Stimulated activated CD4-positive, alpha-beta T cell treated with anti-CD3 and anti-CD28 coated beads, TNF-alpha, amount 100 ng/mL, for 24 hours (primary cell): ENCODE results near the gene ASB18.

Experiments
- DNase-seq, 3 experiments: peaks; one replicate each; pipeline ENCODE4 v3.0.0-alpha.2; 2020; ENCODE audit warnings: low read depth in 3 of 3

The ASB18 gene

GRCh38 chr2:236175548-236176150 lies 88.6 kb downstream of the ASB18 start:
- DNase-seq: no peak

DNA sequence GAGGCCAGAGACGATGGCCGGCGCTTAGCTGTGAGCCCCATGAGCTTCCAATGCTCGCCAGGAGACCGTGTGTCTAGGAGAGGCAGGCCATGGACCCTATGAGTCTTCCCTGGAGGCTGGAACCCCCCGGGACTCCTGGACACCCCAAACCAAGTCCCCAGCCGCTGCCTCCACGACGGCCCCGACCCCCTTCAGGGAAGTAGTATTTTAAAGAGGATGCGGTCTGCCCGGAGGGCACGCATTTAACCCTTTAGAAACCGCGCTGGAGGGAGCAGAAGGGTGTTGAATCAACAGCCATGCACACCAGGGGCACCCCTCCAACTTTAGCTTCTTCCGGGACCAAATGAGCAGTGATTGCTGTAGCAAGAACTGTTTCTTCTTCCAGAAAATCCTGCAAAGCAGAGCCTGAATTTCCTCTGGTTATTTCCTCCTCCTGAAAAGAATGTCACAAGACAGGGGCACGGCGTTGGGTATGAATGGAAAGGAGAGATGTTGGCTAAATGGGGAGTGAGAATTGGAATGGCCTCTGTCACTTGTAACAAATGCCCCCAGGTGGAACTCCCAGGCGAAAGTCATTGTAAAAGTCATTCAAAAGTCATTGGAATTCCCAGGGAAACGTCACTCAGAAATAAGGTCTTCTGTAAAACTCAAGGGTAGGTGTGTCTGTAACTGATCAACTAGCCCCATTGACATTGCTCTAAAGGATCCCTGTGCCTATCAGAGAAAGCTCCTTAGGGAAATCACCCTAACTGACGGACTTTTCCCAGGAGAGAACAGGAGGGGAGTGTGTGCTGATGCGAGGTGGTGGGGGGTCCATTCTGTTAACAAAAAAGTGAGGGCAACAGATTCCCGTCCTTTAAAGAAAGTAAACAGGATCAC lies 90.2 kb downstream of the ASB18 start:
- DNase-seq: no peak

- DNase-seq: no peak
Observed at GRCh38 chr2:236173036-236173728, 91.0 kb downstream of the ASB18 start.

GRCh38 chr2:236172255-236173035 lies 91.8 kb downstream of the ASB18 start:
- DNase-seq: no peak

DNA sequence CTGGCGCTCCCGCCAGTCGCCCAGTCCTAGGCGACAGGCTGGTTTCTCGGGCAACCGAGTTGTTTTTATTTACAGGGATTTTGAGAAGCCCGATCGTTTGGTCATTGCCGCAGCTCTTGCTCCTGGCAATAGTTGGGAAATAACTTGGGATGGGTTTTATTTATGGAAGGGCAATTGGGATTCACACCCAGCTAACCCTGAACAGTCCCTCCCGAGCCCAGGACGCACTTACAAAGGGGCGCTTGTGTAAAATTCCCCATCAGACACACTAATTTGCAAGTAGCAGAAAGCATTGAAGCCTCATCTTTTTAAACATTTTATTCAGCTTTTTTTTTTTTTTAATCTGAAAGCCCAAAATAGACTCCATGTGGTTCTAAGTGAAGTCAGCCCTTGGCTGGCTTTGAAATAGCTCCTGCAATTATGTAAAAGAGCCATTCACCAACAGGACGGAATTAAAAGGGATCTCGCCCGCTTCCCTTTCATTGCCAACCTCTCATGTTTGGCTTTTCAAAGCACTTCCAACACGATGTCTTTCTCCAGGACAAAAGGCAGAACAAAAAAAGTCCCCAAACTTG lies 92.4 kb downstream of the ASB18 start:
- no peak for DNase-seq

GRCh38 chr2:236171181-236171679 lies 93.0 kb downstream of the ASB18 start:
- no peak for DNase-seq

DNA sequence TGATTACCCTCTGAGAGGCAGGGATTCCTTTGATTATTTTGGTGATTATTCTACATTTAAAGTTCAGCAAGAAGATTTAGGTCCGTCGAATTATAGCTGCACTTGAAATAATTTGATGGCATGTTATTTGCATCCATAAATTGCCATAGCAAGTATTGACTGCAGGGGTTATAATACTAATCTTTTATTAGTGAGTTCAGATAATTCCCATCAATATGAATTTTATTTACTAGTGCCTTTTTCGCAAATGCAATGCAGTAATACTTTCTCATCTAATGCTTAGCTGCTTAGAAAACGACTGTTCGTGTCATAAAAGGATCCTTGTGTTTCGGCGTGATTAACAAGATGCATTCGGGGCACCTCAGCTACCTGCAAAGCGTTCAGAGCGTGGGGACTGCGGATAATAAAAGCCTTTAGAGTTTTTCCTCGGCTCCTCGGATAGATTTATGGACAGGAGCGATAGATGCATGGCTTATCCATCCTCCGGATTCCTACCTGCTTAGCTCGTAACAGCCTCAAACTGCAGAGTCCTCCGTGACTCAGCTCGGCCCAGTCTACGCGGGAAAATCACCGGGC lies 93.5 kb downstream of the ASB18 start:
- DNase-seq: no peak

GRCh38 chr2:236169741-236170589 lies 94.2 kb downstream of the ASB18 start:
- DNase-seq: no peak

DNA sequence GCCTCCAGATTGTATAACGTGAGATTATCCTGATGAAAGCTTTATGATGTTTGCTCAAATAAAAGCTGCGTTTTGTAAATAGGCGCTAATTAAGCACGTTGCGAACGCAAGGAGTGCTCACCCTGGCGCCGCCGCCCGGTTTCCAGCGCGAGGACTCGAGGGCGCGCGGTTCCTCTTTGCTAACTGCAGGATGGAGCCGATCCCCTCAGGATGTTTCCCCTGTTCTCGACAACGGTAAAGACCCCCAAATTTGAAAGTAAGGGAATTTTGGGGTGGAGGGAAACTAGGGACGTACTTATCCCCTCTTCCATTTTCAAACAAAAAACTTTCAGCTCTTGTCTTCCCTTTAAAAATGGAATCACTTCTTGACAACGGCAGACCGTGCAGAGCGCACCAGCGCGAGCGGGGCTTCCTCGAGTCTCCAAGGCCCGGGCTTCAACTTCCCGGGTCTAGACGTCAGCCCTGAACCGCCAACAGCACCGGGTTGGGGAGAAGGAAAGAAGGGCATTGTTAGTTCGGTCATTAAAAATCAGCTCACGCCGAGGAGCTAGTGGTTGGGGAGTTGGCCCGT lies 95.0 kb downstream of the ASB18 start:
- DNase-seq: no peak

GRCh38 chr2:236168110-236169080 lies 95.8 kb downstream of the ASB18 start, which contains the start of gene GBX2:
TSS of gene GBX2 (minus strand) at chr2:236168386. CDS start at chr2:236167971, 415 bp downstream.
- DNase-seq: no peak

- no peak for DNase-seq
Observed at GRCh38 chr2:236167297-236168109, 96.7 kb downstream of the ASB18 start.

DNA sequence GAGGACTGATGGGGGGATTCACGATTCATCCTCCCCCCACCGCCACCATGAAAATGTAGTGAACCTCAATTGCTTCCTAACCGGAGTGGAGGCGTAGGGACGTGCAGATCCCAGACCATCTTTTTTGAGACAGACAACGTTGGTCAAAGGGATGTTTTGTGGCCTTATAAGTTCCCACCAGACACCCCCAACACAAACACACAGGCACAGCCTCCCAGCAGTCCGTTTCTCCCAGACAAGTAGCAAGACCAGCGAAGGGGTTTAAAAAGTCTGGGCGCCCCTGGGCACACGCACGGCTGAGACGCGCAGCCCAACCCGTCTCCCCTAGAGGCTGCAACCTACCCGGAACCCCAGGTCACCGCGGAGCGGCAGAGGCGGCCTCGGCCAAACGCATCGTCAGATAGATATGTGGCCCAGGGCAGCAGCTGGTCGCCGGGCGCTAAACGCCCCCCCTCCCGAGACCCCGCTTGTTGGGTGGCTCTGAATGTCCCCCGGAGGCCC lies 97.4 kb downstream of the ASB18 start:
- DNase-seq: no peak

- DNase-seq: no peak
Observed at GRCh38 chr2:236165842-236166795, 98.1 kb downstream of the ASB18 start.

DNA sequence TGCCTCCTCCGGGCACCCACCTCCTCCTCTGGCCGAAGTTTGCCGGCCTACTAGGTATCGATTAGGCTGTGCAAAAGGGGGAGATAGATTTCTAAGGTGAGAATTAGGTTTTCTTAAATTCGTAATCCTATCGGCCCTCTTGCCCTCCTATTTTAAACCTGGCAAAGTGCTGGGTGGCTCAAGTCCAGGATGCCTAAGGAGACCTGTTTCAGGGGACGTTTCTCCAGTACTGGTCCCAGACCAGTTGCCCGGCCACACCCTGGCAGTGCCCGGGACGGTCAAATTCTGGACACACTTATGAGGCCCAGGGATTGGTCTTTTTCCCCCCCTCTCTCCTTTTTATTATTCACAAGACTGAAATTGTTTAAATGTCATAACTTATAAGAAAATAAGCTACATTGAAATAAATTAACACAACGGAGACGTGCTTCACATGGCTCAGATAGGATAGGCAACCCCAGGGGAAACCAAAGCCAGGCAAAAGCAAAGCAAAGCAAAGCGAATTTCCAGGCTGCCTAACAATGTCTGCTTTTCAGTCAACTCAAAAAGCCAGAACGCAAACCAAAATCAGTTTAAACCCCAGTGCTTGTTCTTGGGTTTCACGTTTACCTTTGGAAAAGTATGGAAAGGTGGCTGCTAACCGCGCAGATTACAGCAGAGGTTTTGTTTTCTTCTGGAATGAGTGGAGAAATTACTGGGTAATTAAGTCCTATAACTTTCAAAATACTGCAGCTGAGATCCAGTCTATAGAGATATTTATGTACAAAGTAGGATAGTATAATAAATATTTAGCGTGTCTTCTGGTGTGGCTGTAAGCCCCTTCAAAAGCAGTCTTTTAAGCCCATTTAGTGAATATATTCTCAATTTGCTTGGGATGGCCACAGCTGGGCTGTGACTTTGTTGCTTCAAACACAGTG lies 99.0 kb downstream of the ASB18 start:
- no peak for DNase-seq
